Esophagus squamous epithelium (tissue), 4 donors: ENCODE results near the gene LRBA.

Source experiments
- CTCF ChIP-seq, 6 experiments: fragments of 450-650 bp in 4 of 6; fragments of 200-600 bp in 2 of 6; sonication (generic) in 2 of 6; IDR thresholded peaks; one replicate each; pipeline ENCODE4 v1.5.1; 2016 to 2019; ENCODE audit warnings: antibody characterized with exemption in 6 of 6, mild to moderate bottlenecking in 4 of 6, moderate library complexity in 4 of 6
- POLR2A ChIP-seq, 4 donors: fragments of 450-650 bp; IDR thresholded peaks; one replicate each; pipeline ENCODE4 v1.6.1; 2017; ENCODE audit warnings: antibody characterized with exemption in 4 of 4, mild to moderate bottlenecking in 4 of 4, moderate library complexity in 3 of 4

GRCh38 chr4:150579551-150580234 is 435.4 kb downstream of the LRBA start:
- TF ChIP-seq CTCF (IDR thresholded peaks at IDR 0.05) (no peak), POLR2A (IDR thresholded peaks at IDR 0.05) (no peak)
